ENCODE results near the gene NEURL4.

Gene NEURL4

DNA sequence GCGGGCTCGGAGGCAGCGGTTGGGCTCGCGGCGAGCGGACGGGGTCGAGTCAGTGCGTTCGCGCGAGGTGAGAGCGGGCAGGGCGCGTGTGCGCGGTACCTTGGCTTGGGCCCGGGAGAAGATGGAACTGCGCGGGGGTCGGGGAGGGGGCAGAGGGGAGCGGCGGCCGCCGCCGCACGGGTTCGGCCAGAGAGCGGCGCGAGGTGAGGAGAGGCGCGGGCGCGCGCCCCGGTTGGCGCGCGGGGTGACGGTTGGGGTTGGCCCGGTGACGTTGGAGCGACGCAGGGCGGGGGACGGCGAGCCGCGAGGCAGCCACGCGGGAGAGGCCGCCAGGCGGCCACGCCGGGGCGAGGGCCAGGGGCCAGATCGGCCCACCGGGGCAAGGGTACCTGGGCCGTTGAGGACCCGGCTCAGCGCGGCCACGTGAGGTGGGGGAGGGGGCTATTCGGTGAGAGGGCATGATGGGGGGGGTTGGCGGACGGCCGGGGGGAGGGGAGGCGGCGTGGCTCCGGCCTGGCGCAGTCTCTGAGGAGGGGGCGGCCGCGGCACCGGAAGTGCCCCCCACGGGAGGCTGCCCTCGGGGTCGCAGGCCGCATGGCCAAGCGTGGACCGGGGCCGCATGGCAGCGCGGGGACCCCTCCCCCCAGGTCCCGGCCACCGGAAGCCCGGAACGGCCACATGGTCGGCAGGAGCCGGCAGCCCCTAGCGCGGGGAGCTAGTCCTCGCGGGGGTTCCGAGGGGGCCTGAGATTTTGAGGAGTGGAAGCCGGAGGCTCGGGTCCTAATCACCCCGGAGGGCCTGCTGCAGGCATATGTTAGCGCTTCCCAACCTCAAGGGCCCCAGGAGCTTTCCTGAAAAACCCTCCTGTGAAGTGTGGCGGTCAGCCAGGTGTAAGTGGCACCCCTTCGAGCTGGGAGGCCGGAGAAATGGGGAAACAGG lies 21.2 kb downstream of the NEURL4 start:
- peaks cover 49% of the 10 kb centered on the region for H3K79me2 ChIP-seq (ENCODE audit: control insufficient read depth, low read length)
- peak overlapping the region; percentile 73 for H3K4me2 ChIP-seq (ENCODE audit: low read length)
- peak overlapping the region; percentile 87 for H3K27ac ChIP-seq (ENCODE audit: low read depth, low read length)

DNA sequence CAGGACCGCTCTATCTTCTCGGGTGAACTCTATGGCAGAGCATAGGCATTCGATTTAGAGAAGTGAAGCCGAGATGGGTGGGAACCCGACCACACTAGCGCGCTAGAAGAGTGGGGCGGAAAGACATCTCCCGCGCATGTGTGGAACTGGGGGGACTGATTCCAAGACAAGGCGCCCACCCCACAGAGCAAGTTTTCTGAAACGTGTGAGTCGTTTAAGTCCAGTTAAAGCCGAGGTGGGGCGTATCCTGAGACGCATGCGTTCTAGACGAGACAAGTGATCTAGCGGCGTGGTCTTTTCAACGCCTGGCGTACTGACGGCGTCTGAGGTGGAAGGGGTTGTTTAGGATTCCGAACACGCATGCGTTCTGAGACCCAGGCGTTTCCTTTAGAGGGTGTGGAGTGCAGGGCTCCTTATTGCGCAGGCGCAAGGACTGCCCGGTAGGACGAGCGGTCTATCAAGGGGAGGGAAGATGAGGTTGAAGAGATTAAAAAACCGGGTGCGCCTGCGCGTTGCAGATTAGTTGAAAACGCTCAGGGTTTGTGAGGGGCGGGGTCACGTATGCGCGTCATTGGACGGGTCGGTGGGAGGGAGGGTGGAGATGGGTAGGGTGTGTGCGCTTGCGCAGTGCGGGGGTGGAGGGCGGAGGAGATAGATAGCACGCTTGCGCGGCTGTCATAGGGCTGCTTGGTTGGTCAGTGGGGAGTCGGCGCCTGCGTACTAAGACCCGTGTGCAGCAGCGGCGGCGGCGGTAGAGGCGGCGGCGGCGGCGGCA lies 22.0 kb downstream of the NEURL4 start, which contains the start of gene EIF5A:
Gene EIF5A, plus strand, starts transcription at position 718 of the 775 bp plus-strand sequence. CDS start 2,008 bp downstream, outside the sequence.
- Histone ChIP-seq H3K9me2 (replicated peaks; ENCODE audit: control insufficient read depth, low read length) (no peaks in the 10 kb centered on the region), H3K4me1 (ENCODE audit: control insufficient read depth, low read length) (peaks cover 30% of the 10 kb centered on the region), H3F3A (ENCODE audit: control insufficient read depth, insufficient read depth) (peaks cover 41% of the 10 kb centered on the region), H3K79me2 (ENCODE audit: control insufficient read depth, low read length) (peaks cover 44% of the 10 kb centered on the region), H3K36me3 (ENCODE audit: control insufficient read depth, low read length) (peaks cover 45% of the 10 kb centered on the region), H4K20me1 (ENCODE audit: control insufficient read depth, insufficient read depth, low read depth, low read length) (peaks cover 21% of the 10 kb centered on the region), H3K9me3 (ENCODE audit: control insufficient read depth, insufficient read depth, low read length) (no peaks in the 10 kb centered on the region), H3K27me3 (ENCODE audit: control insufficient read depth, low read length) (no peaks in the 10 kb centered on the region), H3K4me3 (ENCODE audit: low read length) (peak within 1 kb of the TSS; percentile 84), H3K4me2 (ENCODE audit: low read length) (peak within 1 kb of the TSS; percentile 73), H3K27ac (ENCODE audit: low read depth, low read length) (peak within 1 kb of the TSS; percentile 87)
- no peak for TF ChIP-seq EZH2phosphoT487 (IDR thresholded peaks at IDR 0.05; ENCODE audit: borderline replicate concordance, low read length)
- TF ChIP-seq, protein P1, sequence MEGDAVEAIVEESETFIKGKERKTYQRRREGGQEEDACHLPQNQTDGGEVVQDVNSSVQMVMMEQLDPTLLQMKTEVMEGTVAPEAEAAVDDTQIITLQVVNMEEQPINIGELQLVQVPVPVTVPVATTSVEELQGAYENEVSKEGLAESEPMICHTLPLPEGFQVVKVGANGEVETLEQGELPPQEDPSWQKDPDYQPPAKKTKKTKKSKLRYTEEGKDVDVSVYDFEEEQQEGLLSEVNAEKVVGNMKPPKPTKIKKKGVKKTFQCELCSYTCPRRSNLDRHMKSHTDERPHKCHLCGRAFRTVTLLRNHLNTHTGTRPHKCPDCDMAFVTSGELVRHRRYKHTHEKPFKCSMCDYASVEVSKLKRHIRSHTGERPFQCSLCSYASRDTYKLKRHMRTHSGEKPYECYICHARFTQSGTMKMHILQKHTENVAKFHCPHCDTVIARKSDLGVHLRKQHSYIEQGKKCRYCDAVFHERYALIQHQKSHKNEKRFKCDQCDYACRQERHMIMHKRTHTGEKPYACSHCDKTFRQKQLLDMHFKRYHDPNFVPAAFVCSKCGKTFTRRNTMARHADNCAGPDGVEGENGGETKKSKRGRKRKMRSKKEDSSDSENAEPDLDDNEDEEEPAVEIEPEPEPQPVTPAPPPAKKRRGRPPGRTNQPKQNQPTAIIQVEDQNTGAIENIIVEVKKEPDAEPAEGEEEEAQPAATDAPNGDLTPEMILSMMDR (IDR thresholded peaks at IDR 0.05; ENCODE audit: low read depth, low read length, poor library complexity, severe bottlenecking), result no peak

More for the DNA sequence above, 21.2 kb downstream of the NEURL4 start:
- Histone ChIP-seq H3K36me3 (ENCODE audit: control insufficient read depth, low read length) (peaks cover 54% of the 10 kb centered on the region), H4K20me1 (ENCODE audit: control insufficient read depth, insufficient read depth, low read depth, low read length) (peaks cover 28% of the 10 kb centered on the region), H3K4me1 (ENCODE audit: control insufficient read depth, low read length) (peaks cover 36% of the 10 kb centered on the region), H3K27me3 (ENCODE audit: control insufficient read depth, low read length) (no peaks in the 10 kb centered on the region), H3K9me2 (replicated peaks; ENCODE audit: control insufficient read depth, low read length) (no peaks in the 10 kb centered on the region), H3F3A (ENCODE audit: control insufficient read depth, insufficient read depth) (peaks cover 50% of the 10 kb centered on the region), H3K9me3 (ENCODE audit: control insufficient read depth, insufficient read depth, low read length) (no peaks in the 10 kb centered on the region), H3K4me3 (ENCODE audit: low read length) (peak overlapping the region; percentile 84)
- TF ChIP-seq, protein P1 (IDR thresholded peaks at IDR 0.05; ENCODE audit: low read depth, low read length, poor library complexity, severe bottlenecking), result no peak
- TF ChIP-seq EZH2phosphoT487 (IDR thresholded peaks at IDR 0.05; ENCODE audit: borderline replicate concordance, low read length), result no peak

- Histone ChIP-seq H3K27me3 (ENCODE audit: control insufficient read depth, low read length) (no peaks in the 10 kb centered on the region), H3K4me2 (ENCODE audit: low read length) (no peak overlapping the region), H3K36me3 (ENCODE audit: control insufficient read depth, low read length) (peaks cover 18% of the 10 kb centered on the region), H3K9me3 (ENCODE audit: control insufficient read depth, insufficient read depth, low read length) (no peaks in the 10 kb centered on the region), H3K4me3 (ENCODE audit: low read length) (no peak overlapping the region), H3K4me1 (ENCODE audit: control insufficient read depth, low read length) (peaks cover 8% of the 10 kb centered on the region), H3K79me2 (ENCODE audit: control insufficient read depth, low read length) (peaks cover 18% of the 10 kb centered on the region), H4K20me1 (ENCODE audit: control insufficient read depth, insufficient read depth, low read depth, low read length) (peaks cover 2% of the 10 kb centered on the region), H3F3A (ENCODE audit: control insufficient read depth, insufficient read depth) (peaks cover 14% of the 10 kb centered on the region), H3K27ac (ENCODE audit: low read depth, low read length) (no peak overlapping the region), H3K9me2 (replicated peaks; ENCODE audit: control insufficient read depth, low read length) (no peaks in the 10 kb centered on the region)
- no peak for TF ChIP-seq EZH2phosphoT487 (IDR thresholded peaks at IDR 0.05; ENCODE audit: borderline replicate concordance, low read length)
- TF ChIP-seq, protein P1 (IDR thresholded peaks at IDR 0.05; ENCODE audit: low read depth, low read length, poor library complexity, severe bottlenecking), result no peak
Observed at GRCh38 chr17:7304179-7304578, 25.0 kb downstream of the NEURL4 start.
